NCI-H1105 treated with DMSO at 0.1 percent for 48 hours (cell line): ENCODE data around the gene FNDC3B.
"Not testable (repeated sequence)": the region's sequence is repeated elsewhere in the genome, so short reads cannot be mapped to it uniquely, and the experiment has no call there.

ENCODE experiments used
- DNase-seq: peaks from one replicate; lab custom pipeline; 2025; lab: John Stamatoyannopoulos, UW

Gene FNDC3B

DNA sequence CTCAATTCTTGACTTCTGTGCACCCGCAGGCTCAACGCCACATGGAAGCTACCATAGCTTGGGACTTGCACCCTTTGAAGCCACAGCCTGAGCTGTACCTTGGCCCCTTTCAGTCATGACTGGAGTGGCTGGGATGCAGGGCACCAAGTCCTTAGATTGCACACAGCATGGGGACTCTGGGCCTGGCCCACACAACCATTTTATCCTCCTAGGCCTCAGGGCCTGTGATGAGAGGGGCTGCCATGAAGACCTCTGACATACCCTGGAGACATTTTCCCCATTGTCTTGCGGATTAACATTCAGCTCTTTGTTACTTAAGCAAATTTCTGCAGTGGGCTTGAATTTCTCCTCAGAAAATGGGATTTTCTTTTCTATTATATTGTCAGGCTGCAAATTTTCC, 203.1 kb downstream of the FNDC3B start:
- not testable (repeated sequence) for DNase-seq

DNA sequence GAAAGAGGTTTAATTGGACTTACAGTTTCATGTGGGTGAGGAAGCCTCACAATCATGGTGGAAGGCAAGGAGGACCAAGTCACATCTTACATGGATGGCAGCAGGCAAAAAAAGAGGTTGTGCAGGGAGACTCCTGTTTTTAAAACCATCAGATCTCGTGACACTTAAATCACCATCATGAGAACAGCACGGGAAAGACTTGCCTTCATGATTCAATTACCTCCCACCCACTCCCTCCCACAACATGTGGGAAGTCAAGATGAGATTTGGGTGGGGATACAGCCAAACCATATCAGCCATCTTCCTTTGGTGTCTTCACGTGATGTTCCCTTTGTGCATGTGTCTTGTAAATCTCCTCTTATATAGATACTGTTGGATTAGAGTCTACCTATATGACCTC, 204.0 kb downstream of the FNDC3B start:
- DNase-seq, result not testable (repeated sequence)

DNA sequence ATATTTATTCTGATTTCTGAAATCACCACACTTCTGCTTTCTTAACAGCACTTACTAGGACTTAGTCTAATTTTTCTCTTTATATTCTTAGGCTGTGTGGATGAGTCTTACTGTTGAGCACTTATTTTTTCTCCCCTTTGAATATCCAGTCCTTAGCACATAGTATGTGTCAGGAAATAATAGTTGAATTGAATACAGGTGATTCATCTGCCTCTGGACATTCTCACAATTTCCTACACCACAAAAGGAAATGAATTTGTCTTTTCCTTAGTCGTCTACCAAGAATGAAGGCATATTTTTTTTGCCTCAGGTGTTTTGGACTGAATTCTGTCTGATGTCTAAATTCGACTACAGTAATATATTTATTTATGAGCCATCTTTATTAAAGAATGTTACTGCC, 204.6 kb downstream of the FNDC3B start:
- no peak for DNase-seq

DNA sequence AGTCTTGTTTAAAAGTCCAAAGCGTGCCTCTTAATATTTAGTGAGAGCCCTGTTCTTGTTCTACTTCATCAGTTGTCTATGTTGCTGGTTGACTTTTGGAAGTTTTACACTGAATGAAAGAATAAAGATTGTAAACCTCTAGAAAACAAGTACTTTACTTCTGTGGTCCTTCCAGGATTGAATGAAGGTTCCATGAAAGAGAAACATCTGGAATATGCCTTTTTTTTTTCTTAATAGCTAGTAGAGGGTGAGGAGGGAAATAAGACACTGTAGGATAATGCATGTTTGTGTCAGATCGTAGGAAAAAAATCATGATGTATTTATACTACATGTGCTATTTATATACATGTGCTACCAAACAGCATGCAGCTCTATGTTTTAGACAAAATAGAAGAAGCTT, 205.9 kb downstream of the FNDC3B start:
- no peak for DNase-seq

DNA sequence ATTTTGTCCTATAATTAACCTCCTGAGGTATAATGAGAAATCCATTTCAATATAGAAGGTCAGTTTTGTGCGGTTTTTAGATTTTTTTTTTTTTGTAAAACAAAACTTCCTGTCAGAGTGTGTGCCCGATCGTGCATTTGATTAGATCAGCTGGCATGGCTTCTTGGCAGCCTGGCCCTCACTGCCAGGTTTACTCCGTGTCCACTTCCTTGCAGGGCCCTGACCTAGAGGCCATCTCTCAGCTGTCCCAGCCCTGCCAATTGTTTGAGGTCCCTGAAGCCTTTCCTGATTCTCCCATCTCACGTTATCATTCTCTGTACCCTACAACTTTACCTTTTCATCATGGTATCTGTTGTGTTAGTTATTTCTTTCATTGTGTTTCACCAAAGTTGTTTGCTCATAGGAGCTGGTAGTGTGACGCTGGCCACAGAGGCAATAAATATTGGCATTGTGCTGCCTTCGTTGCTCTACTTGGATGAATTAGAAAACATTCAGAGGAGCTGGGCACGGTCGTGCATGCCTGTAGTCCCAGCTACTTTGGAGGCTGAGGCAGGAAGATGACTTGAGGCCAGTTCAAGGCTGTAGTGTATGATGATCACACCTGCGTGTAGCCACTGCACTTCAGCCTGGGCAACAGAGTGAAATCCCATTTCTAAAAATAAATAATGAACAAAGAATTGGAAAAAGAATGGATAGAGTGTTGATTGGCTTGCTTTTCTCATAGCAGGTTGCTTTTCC, 206.9 kb downstream of the FNDC3B start:
- no peak for DNase-seq

DNA sequence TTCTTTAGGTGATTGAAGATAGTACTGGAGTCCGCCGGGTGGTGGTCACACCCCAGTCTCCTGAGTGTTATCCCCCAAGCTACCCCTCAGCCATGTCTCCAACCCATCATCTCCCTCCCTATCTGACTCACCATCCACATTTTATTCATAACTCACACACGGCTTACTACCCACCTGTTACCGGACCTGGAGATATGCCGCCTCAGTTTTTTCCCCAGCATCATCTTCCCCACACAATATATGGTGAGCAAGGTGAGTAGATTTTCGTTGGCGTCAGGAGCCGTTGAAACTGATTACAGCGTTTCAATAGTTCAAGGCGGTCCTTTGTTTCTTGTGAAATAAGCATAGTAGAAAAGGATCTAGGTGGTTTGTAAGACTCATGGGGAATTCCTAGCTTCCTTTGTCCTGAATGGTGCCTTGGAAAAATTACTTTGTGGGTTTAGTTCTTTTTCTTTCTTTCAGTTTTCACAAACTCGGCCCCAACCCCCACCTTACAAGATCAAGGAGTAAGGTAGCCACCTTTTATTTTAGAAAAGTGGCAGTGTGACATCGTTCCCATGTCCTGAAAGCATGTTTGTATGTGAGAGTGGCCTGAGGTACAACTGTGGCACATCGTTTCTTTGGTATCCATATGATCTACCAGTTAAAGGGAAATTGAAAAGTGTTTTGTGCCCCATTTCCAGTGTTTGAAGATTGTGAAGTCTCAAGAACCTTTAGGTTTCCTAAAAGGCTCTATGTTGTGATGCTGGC, 208.3 kb downstream of the FNDC3B start:
- no peak for DNase-seq

DNA sequence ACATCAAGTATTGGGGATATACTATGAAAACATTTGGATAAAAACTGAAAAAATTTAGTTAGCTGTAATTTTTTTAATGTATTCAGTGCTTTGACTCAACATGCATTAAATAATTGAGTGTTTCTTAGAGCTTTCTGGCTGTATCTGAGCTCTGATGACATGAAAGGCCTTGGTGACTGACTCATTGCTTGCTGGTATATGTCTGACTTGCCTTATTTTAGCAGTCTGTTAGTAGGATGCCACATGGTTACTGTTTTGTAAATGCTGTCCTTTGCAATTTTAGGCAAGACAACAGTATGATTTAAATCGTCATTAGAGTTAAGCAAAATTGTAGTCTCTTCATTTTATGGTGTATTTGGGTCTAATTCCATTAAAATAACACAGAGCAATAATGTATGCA, 209.7 kb downstream of the FNDC3B start:
- no peak for DNase-seq

DNA sequence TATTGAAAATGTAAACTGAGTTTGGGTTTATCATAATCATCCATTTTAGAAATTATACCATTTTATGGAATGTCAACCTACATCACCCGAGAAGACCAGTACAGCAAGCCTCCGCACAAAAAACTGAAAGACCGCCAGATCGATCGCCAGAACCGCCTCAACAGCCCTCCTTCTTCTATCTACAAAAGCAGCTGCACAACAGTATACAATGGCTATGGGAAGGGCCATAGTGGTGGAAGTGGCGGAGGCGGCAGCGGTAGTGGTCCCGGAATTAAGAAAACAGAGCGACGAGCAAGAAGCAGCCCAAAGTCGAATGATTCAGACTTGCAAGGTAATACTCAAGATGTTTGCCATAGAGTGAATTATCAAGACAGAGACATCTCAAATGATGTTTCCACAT, 211.8 kb downstream of the FNDC3B start:
- no peak for DNase-seq

DNA sequence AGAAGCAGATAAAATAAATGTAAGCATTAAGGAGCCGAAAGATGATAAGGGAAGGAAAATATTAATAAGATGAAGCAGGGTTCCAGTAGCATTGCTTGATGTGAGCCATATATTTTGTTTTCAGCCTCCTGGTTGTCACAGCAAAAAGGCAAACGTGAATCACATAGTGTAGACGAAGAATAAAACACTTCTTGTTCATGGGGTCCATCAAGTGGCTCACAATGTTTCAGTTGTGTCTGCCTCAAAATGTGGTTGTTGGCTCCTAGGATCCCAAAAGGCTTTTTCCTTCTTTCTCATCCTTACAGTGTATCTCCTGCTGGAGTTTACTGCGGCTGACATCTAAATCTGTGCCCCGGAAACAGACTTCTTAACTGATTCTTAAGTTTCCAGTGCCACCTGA, 213.8 kb downstream of the FNDC3B start:
- DNase-seq, result no peak

DNA sequence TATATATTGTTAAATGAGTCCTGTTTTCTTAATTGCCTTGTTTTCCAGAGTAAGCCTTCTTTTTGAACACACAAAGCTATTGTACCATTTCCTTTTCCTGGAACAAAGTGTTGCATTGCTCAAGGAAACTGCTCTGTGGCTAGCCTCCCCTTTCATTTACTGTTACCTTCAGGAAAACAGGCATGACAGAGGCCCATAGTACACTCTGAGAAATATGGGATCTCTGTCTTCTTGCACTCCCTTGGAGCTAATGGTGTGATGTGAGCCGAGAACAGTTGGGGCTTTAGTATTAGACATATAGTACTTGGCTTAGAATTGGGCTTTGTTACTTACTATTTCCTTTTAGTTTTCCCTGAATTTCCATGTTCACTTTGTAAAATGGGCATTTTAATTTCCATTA, 215.2 kb downstream of the FNDC3B start:
- DNase-seq, result no peak

DNA sequence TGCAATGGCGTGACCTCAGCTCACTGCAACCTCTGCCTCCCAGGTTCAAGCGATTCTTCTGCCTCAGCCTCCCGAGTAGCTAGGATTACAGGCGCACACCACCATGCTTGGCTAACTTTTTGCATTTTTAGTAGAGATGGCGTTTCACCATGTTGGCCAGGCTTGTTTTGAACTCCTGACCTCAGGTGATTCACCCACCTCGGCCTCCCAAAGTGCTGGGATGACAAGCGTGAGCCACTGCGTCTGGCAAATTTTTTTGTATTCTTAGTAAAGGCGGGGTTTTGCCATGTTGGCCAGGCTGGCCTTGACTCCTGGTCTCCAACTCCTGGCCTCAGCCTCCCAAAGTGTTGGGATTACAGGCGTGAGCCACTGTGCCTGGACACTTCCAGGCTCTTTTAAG, 215.9 kb downstream of the FNDC3B start:
- DNase-seq, result not testable (repeated sequence)

DNA sequence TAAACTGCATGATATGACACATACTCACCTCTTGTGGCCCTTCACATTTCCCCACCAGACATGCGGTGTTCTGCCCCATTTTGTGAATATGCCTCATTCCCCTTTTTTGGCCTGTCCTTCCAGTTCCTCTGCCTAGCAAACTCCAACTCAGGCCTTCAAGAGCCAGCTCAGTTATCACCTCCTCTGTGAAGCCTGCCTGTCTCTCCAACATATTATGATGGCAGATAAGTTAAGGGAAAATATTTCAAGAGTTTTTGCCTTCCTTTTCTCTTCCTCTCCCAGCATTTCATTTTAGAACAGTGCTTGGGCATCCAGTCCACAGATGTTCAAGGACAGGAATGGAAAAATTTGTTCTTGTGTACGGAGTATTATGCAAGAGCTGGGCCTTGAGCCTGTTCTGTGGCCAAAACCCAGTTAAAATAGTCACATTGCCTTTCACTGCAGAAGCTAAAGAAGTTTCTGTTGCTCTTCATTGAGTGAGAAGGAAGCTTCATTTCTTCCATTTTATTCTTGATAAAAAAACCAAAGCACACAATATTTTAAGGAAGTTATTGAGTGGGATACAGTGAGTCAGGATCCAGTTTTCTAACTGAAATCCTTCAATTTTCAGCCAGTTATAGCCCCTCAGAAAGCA, 216.8 kb downstream of the FNDC3B start:
- DNase-seq, result no peak

DNA sequence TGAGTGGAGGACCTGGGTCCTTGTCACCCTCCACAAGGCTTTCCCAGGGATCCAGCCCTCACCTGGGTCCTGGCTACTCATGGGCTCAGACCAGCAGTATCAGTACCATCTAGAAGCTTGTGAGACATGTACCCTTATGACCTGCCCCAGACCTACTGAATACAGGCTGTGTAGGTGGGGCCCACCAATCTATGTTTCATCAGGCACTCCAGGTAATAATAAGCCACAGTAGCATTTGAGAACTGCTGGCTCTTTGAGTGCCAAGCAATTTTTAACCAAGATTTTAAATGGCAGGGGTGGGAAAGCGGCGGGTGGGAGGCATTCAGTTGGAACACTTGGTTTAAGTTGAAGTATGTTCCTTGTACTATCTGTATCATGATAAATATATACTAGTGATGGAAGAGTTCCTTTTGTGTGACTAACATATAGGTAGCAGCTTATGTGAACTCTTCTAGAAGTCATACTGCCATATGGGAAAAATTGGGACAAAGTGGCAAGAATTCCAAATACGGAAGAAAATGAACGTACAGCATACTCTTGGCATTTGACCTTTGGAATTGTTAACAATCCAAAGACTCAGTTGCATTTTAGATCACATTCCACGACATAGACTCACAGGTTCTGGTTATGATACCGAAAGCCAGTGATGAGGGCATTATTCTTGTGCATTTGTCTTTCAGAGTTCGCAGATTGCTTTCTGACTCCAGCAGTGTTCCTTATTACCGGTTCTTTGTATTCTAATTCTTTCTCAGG, 218.4 kb downstream of the FNDC3B start:
- DNase-seq, result no peak

DNA sequence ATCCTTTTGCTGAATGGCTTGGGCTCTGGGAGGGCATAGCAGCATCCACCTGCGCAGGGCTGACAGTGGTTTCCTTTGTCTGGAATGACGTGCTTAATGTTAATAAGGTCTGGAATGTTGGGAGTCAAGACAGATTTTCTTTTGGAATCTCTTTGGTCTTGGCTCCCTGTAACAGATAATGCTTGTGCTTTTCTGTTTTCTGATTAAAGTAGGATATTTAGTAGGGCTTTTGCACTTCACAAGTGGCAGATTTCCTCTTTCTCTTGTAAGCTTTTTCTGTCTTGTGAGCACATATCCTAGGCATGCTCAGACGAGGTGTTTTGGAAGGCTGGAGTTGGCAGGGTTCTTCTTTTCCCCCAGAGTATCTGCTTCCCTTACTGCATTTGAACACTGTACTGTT, 219.2 kb downstream of the FNDC3B start:
- no peak for DNase-seq

DNA sequence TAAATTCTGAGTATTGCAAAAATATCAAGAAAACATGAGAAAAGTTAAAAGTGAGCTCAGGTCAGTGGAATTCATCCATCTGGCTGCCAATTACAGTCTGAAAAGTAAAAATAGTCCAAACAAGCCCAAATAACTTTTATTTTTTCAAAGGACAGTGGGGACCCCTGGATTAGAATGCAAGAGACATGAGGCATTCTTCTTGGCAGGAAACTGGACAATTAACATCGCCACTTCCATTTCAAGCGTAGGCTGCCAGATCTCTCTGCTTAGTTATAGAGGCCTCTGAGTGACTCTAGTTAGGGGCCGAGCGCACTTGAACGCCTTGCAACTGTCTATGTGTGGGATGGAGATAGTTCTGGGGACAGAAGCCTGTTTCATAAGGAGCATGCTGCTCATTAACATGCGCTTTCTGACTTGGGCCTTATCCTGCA, 219.7 kb downstream of the FNDC3B start:
- no peak for DNase-seq

DNA sequence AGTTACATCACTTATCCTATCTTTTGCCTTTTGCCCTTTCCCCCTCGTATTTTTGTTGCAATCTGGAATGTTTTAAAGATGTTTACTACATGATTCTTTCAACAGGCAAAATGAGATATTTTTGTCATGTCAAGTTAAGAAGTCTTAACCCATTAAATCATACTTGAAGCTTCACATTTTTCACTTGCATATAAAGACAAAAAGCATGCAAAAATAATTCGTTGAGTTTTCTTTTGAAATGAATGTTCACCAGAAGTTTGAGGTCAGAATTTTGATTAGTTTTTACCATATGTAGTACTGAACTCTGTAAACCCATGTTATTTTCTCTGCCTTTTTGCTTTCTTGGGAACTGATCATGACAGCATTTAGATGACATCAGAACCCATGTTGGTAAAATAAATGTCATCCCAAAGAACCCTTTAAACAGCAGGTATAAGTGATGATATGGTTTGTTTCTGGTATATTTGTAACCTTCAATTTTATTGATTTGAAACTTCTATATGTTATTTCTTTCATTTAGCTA, 220.4 kb downstream of the FNDC3B start:
- DNase-seq, result no peak

DNA sequence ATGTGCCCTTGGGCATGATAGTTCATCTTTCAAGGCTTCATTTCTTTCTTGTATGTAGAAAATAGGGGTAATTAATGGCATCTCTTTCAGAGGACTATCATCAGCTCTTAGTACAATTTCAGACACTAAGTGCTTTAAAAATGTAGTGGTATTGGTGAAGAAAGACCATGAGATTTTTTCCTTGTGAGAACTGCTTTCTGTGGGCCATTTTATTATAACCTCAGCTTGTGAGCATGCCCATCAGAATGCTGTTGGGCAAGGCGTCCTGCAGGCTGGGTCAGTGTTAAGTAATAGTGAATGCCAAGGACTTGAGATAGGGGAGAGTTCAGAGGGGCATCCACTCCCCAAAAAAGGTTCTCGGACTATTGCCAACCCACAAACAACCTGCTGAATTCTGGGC, 221.0 kb downstream of the FNDC3B start:
- no peak for DNase-seq

DNA sequence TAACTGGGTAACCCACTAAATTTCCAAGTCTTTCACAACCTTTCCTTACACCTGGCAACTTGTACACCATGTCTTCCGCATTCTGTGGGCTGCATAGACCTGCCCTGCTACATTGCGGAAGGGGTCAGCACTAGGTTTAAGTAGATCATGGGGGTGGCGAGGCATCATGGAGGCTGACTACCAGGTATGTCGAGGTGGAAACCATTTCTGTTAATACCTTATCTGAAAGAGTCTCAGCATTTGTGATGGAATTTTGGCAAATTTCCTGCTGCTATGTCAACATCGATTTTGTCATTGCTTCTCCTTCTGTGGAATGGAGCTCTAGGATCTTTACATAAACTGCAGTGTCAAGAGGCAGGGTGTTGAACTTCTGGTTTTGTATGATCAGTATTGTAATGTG, 221.7 kb downstream of the FNDC3B start:
- DNase-seq, result no peak

DNA sequence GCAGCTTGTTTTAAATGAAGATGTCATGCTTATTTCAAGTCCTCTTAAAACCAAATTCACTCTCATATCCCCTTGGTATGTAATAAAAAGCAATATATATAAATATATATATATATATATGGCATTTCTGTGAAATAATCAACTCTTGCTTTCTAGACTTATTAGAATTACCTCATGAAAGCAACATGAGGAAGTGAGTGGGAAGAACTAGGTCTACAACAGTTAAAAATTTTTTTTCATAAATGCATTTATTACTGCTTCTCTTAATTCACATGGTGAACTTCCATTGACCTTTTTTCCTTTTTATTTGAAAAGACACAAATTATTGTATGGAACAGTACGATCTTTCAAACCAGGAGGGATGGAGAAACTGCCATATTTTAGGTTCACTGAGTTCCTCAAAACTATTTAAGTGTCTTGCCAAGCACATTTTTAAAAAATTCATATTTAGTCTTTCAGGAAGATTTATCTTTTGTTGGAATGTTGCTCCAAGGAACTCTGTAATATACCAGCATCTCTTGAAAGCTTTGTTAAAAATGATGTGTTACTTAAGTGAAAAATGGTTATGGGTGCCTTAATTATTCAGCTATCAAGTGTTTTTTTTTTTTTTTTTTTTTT, 223.7 kb downstream of the FNDC3B start:
- no peak for DNase-seq

DNA sequence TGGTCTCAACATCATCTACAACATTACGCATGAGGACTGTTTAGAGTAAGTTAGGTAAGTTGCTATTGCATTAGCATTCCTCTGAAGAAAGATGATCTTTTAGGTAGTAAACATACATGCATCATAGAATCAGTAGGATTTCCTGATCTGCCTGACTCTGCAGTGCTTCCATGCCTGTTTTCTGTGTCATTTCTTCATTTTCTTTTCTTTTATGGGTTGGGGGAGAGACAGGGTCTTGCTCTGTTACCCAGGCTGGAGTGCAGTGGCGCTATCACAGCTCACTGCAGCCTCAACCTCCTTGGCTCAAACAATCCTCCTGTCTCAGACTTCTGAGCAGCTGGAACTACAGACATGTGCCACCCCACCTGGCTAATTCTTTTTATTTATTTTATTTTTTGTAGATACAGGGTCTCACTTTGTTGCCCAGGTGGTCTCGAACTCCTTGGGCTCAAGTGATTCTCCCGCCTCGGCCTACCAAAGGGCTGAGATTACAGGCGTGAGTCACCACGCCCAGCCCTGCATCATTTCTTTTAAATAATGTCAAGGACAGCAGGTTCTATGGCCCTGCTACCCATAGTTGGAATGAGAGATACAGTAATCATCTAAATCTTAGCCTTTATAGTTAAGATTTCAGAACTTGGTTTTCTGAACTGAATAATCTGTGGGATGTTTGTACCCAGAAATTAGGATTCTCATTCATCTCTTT, 224.6 kb downstream of the FNDC3B start:
- no peak for DNase-seq

DNA sequence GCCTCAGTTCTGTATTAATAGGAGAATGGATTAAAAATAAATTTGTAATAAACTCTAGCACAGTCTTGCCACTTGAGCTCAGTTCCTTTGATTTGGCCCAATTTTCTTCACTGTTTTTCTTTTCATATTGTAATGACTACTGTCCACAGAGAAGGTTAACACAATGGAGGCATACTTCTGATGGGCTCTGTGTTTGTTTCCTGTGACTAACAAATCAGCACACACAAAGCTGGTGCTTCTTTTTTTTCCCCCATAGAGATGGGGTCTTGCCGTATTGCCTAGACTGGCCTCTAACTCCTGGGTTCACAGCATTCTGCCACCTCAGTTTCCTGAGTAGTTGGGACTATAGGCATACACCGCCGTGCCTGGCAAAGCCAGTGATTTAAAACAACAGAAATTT, 226.7 kb downstream of the FNDC3B start:
- no peak for DNase-seq
